Stomach (tissue), 4 donors: ENCODE data around the gene CASP9.
"Not testable (repeated sequence)": the region's sequence is repeated elsewhere in the genome, so short reads cannot be mapped to it uniquely, and the experiment has no call there.

Experiments used
- CTCF ChIP-seq, 7 experiments: fragments of 450-650 bp in 4 of 7; fragments of 200-600 bp in 3 of 7; sonication (generic) in 3 of 7; IDR thresholded peaks; one replicate each; pipeline ENCODE4 v1.5.1; 2016 to 2019; ENCODE audit warnings: antibody characterized with exemption in 7 of 7, control low read depth in 2 of 7, mild to moderate bottlenecking in 1 of 7
- EP300 ChIP-seq: sonication (generic); formaldehyde crosslinking; IDR thresholded peaks from one replicate; pipeline ENCODE4 v1.6.1; 2017; ENCODE audit warnings: antibody characterized with exemption

GRCh38 chr1:15482983-15483543, 41.0 kb downstream of the CASP9 start:
- TF ChIP-seq CTCF (IDR thresholded peaks at IDR 0.05); EP300: not testable (repeated sequence)
